ENCODE data around the gene ZNF784. TPM values are rescaled to one million over a fixed set of nuclear protein-coding genes. Genes with fewer than 3 reads are reported as not detected.

ZNF784 gene
- total and polyA plus RNA-seq, 10 of the 15 experiments (the other 5 are each of a cell fraction or from before 2014, with no cell fraction given): 0.10 to 5.2 (median 1.8) TPM

DNA sequence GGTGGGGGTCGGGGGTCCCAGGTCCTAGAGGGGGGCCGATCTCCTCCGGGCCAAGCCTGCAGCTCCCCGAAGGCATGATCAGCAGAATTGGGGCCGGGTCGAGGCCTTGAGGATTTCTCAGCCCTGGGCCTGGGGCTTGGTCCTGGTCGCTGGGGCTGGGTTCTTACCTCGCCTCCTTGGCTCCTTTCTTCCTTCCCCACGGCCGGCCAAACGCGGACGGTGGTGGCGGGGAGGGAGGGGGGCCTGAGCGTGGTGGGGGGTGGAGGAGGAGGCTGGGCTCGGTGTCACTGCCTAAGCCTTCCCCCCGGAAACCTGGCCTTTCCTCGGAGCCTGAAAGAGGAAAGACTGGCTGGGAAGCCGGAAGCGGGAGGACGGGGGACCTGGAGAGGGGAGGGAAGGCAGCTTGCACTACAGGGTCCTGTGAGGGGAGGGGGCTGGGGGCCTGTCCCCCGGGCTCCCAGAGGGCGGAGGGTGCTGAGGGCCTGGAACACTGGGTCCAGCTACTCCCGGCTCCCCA lies 43.7 kb downstream of the ZNF784 start, which contains the start of gene ZNF579 (continued):
- TF ChIP-seq, protein P1, sequence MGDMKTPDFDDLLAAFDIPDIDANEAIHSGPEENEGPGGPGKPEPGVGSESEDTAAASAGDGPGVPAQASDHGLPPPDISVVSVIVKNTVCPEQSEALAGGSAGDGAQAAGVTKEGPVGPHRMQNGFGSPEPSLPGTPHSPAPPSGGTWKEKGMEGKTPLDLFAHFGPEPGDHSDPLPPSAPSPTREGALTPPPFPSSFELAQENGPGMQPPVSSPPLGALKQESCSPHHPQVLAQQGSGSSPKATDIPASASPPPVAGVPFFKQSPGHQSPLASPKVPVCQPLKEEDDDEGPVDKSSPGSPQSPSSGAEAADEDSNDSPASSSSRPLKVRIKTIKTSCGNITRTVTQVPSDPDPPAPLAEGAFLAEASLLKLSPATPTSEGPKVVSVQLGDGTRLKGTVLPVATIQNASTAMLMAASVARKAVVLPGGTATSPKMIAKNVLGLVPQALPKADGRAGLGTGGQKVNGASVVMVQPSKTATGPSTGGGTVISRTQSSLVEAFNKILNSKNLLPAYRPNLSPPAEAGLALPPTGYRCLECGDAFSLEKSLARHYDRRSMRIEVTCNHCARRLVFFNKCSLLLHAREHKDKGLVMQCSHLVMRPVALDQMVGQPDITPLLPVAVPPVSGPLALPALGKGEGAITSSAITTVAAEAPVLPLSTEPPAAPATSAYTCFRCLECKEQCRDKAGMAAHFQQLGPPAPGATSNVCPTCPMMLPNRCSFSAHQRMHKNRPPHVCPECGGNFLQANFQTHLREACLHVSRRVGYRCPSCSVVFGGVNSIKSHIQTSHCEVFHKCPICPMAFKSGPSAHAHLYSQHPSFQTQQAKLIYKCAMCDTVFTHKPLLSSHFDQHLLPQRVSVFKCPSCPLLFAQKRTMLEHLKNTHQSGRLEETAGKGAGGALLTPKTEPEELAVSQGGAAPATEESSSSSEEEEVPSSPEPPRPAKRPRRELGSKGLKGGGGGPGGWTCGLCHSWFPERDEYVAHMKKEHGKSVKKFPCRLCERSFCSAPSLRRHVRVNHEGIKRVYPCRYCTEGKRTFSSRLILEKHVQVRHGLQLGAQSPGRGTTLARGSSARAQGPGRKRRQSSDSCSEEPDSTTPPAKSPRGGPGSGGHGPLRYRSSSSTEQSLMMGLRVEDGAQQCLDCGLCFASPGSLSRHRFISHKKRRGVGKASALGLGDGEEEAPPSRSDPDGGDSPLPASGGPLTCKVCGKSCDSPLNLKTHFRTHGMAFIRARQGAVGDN (IDR thresholded peaks at IDR 0.05): no peak
- TF ChIP-seq FOS (IDR thresholded peaks at IDR 0.05; ENCODE audit: borderline replicate concordance, extremely low read depth, insufficient read length) (no peak), NFYB (IDR thresholded peaks at IDR 0.05; ENCODE audit: insufficient read depth, low read depth, low read length) (no peak), SREBF2 (IDR thresholded peaks at IDR 0.05; ENCODE audit: low read length) (no peak), YY1 (IDR thresholded peaks at IDR 0.05; ENCODE audit: low read depth, low read length) (peak; percentile 86), EP300 (IDR thresholded peaks at IDR 0.05; ENCODE audit: borderline replicate concordance in 1 of 2, control insufficient read depth in 1 of 2, low read depth in 2 of 2, low read length in 2 of 2) (0 out of 4 replicates have a peak, but pooled peaks of 1 of the 2 experiments have one; percentile 5), SIN3A (IDR thresholded peaks at IDR 0.05; ENCODE audit: low read depth, low read length) (no peak; the same call in 1 of the 2 replicates), SUZ12 (IDR thresholded peaks at IDR 0.05; ENCODE audit: unreplicated experiment) (no peak), MXI1 (IDR thresholded peaks at IDR 0.05; ENCODE audit: low read depth, low read length) (peak; percentile 68; the same call in 1 of the 2 replicates), MEF2B (IDR thresholded peaks at IDR 0.05; ENCODE audit: partially characterized antibody, poor library complexity, severe bottlenecking) (peak; percentile 18), SMAD5 (IDR thresholded peaks at IDR 0.05; ENCODE audit: low read depth) (no peak), PAX5 (IDR thresholded peaks at IDR 0.05; ENCODE audit: borderline replicate concordance, low read depth, low read length) (no peak), TCF12 (IDR thresholded peaks at IDR 0.05; ENCODE audit: low read depth, low read length) (0 out of 2 replicates have a peak, but pooled peaks have one; percentile 48), CBX5 (IDR thresholded peaks at IDR 0.05; ENCODE audit: low read depth) (0 out of 2 replicates have a peak, but pooled peaks have one; percentile 40), HCFC1 (IDR thresholded peaks at IDR 0.05; ENCODE audit: low read length) (peak; percentile 72), SMAD1 (IDR thresholded peaks at IDR 0.05; ENCODE audit: low read depth, partially characterized antibody) (peak; percentile 40), CREM (IDR thresholded peaks at IDR 0.05; ENCODE audit: low read depth) (no peak; the same call in 1 of the 2 replicates), ZSCAN29 (IDR thresholded peaks at IDR 0.05) (no peak), SIX5 (IDR thresholded peaks at IDR 0.05; ENCODE audit: low read depth, low read length, severe bottlenecking) (peak; percentile 44), TCF3 (IDR thresholded peaks at IDR 0.05; ENCODE audit: borderline replicate concordance, insufficient read depth, low read depth, low read length) (0 out of 2 replicates have a peak, but pooled peaks have one; percentile 25), RAD21 (IDR thresholded peaks at IDR 0.05; ENCODE audit: insufficient read depth, low read depth, low read length) (no peak)
- TF ChIP-seq, protein P2, sequence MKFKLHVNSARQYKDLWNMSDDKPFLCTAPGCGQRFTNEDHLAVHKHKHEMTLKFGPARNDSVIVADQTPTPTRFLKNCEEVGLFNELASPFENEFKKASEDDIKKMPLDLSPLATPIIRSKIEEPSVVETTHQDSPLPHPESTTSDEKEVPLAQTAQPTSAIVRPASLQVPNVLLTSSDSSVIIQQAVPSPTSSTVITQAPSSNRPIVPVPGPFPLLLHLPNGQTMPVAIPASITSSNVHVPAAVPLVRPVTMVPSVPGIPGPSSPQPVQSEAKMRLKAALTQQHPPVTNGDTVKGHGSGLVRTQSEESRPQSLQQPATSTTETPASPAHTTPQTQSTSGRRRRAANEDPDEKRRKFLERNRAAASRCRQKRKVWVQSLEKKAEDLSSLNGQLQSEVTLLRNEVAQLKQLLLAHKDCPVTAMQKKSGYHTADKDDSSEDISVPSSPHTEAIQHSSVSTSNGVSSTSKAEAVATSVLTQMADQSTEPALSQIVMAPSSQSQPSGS (IDR thresholded peaks at IDR 0.05; ENCODE audit: low read length): no peak
- TF ChIP-seq, protein P3, sequence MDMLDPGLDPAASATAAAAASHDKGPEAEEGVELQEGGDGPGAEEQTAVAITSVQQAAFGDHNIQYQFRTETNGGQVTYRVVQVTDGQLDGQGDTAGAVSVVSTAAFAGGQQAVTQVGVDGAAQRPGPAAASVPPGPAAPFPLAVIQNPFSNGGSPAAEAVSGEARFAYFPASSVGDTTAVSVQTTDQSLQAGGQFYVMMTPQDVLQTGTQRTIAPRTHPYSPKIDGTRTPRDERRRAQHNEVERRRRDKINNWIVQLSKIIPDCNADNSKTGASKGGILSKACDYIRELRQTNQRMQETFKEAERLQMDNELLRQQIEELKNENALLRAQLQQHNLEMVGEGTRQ (IDR thresholded peaks at IDR 0.05; ENCODE audit: borderline replicate concordance, low read depth, low read length): no peak
- TF ChIP-seq, protein P4, sequence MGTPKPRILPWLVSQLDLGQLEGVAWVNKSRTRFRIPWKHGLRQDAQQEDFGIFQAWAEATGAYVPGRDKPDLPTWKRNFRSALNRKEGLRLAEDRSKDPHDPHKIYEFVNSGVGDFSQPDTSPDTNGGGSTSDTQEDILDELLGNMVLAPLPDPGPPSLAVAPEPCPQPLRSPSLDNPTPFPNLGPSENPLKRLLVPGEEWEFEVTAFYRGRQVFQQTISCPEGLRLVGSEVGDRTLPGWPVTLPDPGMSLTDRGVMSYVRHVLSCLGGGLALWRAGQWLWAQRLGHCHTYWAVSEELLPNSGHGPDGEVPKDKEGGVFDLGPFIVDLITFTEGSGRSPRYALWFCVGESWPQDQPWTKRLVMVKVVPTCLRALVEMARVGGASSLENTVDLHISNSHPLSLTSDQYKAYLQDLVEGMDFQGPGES (IDR thresholded peaks at IDR 0.05): no peak
